Measurements from ENCODE around the gene NDUFA1.

The NDUFA1 gene

GRCh38 chrX:119833905-119834304 lies 37.7 kb upstream of the NDUFA1 start:
- TF ChIP-seq EZH2phosphoT487 (conservative IDR thresholded peaks at IDR 0.05; ENCODE audit: low read length) (no peak), CTCF (IDR thresholded peaks at IDR 0.05; ENCODE audit: insufficient read depth, low read length, poor library complexity, severe bottlenecking) (no peak)
- Histone ChIP-seq H3K9me2 (replicated peaks; ENCODE audit: insufficient read depth, low read length) (no peaks in the 10 kb centered on the region), H3F3A (ENCODE audit: insufficient read depth) (no peaks in the 10 kb centered on the region), H3K4me3 (ENCODE audit: insufficient read depth, low read length, poor library complexity, severe bottlenecking) (no peak overlapping the region), H2AFZ (ENCODE audit: low read depth, low read length, severe bottlenecking) (no peak overlapping the region), H3K9ac (ENCODE audit: low read length) (no peak overlapping the region), H3K27me3 (ENCODE audit: low read length) (no peaks in the 10 kb centered on the region), H3K4me2 (ENCODE audit: low read depth, low read length, poor library complexity, severe bottlenecking) (no peak overlapping the region), H3K36me3 (ENCODE audit: low read length) (0 out of 2 replicates have a peak, but pooled peaks cover 2% of the 10 kb centered on the region), H3K79me2 (ENCODE audit: insufficient read depth, low read length) (no peaks in the 10 kb centered on the region), H4K20me1 (ENCODE audit: low read depth, low read length) (no peaks in the 10 kb centered on the region), H3K27ac (ENCODE audit: low read depth, low read length) (no peak overlapping the region), H3K9me3 (ENCODE audit: insufficient read depth, low read length) (no peaks in the 10 kb centered on the region)

GRCh38 chrX:119852382-119853353 lies 19.0 kb upstream of the NDUFA1 start, which contains the start of gene UPF3B:
UPF3B (minus strand) TSS chrX:119852963; CDS start chrX:119852928, 35 bp downstream.
- Histone ChIP-seq H3F3A (ENCODE audit: insufficient read depth) (no peaks in the 10 kb centered on the region), H3K27ac (ENCODE audit: low read depth, low read length) (peak within 1 kb of the TSS; percentile 55)
- TF ChIP-seq EZH2phosphoT487 (conservative IDR thresholded peaks at IDR 0.05; ENCODE audit: low read length) (no peak), CTCF (IDR thresholded peaks at IDR 0.05; ENCODE audit: insufficient read depth, low read length, poor library complexity, severe bottlenecking) (no peak)

GRCh38 chrX:119853444-119853843 lies 18.2 kb upstream of the NDUFA1 start:
- Histone ChIP-seq H3K79me2 (ENCODE audit: insufficient read depth, low read length) (peaks cover 17% of the 10 kb centered on the region), H3K9me2 (replicated peaks; ENCODE audit: insufficient read depth, low read length) (no peaks in the 10 kb centered on the region), H3K27ac (ENCODE audit: low read depth, low read length) (no peak overlapping the region), H2AFZ (ENCODE audit: low read depth, low read length, severe bottlenecking) (peak overlapping the region; percentile 68), H3K9me3 (ENCODE audit: insufficient read depth, low read length) (no peaks in the 10 kb centered on the region), H3K9ac (ENCODE audit: low read length) (peak overlapping the region; percentile 97), H4K20me1 (ENCODE audit: low read depth, low read length) (no peaks in the 10 kb centered on the region), H3K4me3 (ENCODE audit: insufficient read depth, low read length, poor library complexity, severe bottlenecking) (peak overlapping the region; percentile 52), H3F3A (ENCODE audit: insufficient read depth) (no peaks in the 10 kb centered on the region), H3K4me2 (ENCODE audit: low read depth, low read length, poor library complexity, severe bottlenecking) (peak overlapping the region; percentile 97), H3K36me3 (ENCODE audit: low read length) (peaks cover 2% of the 10 kb centered on the region; the same call in 1 of the 2 replicates), H3K27me3 (ENCODE audit: low read length) (no peaks in the 10 kb centered on the region)
- no peak for TF ChIP-seq EZH2phosphoT487 (conservative IDR thresholded peaks at IDR 0.05; ENCODE audit: low read length)
- no peak for TF ChIP-seq CTCF (IDR thresholded peaks at IDR 0.05; ENCODE audit: insufficient read depth, low read length, poor library complexity, severe bottlenecking)

More at GRCh38 chrX:119852382-119853353, 19.0 kb upstream of the NDUFA1 start, which contains the start of gene UPF3B:
- Histone ChIP-seq H3K4me3 (ENCODE audit: insufficient read depth, low read length, poor library complexity, severe bottlenecking) (peak within 1 kb of the TSS; percentile 98), H4K20me1 (ENCODE audit: low read depth, low read length) (no peaks in the 10 kb centered on the region), H3K27me3 (ENCODE audit: low read length) (no peaks in the 10 kb centered on the region), H3K36me3 (ENCODE audit: low read length) (peaks cover 2% of the 10 kb centered on the region; the same call in 1 of the 2 replicates), H3K79me2 (ENCODE audit: insufficient read depth, low read length) (peaks cover 17% of the 10 kb centered on the region), H3K4me2 (ENCODE audit: low read depth, low read length, poor library complexity, severe bottlenecking) (peak within 1 kb of the TSS; percentile 97), H3K9me2 (replicated peaks; ENCODE audit: insufficient read depth, low read length) (no peaks in the 10 kb centered on the region), H3K9me3 (ENCODE audit: insufficient read depth, low read length) (no peaks in the 10 kb centered on the region), H3K9ac (ENCODE audit: low read length) (peak within 1 kb of the TSS; percentile 97), H2AFZ (ENCODE audit: low read depth, low read length, severe bottlenecking) (peak within 1 kb of the TSS; percentile 68)

Measured in SU-DHL-6 (cell line).